BJ (cell line): ENCODE results near the gene AXIN2. TPM values are rescaled to one million over a fixed set of nuclear protein-coding genes. Genes with fewer than 3 reads are reported as not detected.

Experiments used
- CTCF ChIA-PET: fragments of 350-600 bp; formaldehyde crosslinking; extraction: SDS; loops from one replicate; lab custom pipeline; 2021; ENCODE audit warnings: antibody characterized with exemption, inconsistent platforms; lab: Yijun Ruan, JAX
- POLR2A ChIA-PET: fragments of 300-600 bp; sonication (Branson Sonifier 250); formaldehyde crosslinking; extraction: SDS; loops from one replicate; lab custom pipeline; 2021; ENCODE audit warnings: antibody characterized with exemption; lab: Charles Lee
- DNase-seq: peaks from one replicate; pipeline ENCODE4 v3.0.0-alpha.2; 2011; ENCODE audit warnings: low read depth
- H3K27me3 ChIP-seq: 2 replicates; pipeline ENCODE4 v1.6.0; 2011; ENCODE audit warnings: low read length; ENCODE audit not compliant: control insufficient read depth, insufficient read depth
- H3K36me3 ChIP-seq: 2 replicates; pipeline ENCODE4 v1.5.1; 2011; ENCODE audit warnings: low read length; ENCODE audit not compliant: control insufficient read depth, insufficient read depth
- H3K4me3 ChIP-seq: 2 replicates; pipeline ENCODE4 v1.5.1; 2011; ENCODE audit warnings: low read depth, mild to moderate bottlenecking, control low read depth, low read length
- CTCF ChIP-seq: IDR thresholded peaks from 2 replicates; pipeline ENCODE4 v1.5.1; 2011; ENCODE audit warnings: low read depth, mild to moderate bottlenecking, control low read depth, inconsistent platforms, low read length, moderate library complexity; ENCODE audit not compliant: insufficient read depth
- polyA plus RNA-seq: library from polyadenylated mRNA; depleted of rRNA; stranded (reverse); fragments of >200 nt; gene quantifications from 2 replicates; pipeline ENCODE4 v1.2.3, GENCODE V29; 2011

Gene AXIN2
- polyA plus RNA-seq, 1 experiment, result 1.3 TPM

- ChIA-PET POLR2A (no interaction called here), CTCF (interaction anchor here (0.9 to 3.7 kb wide), 12 partner anchors 12 to 610 kb away, joined by 3 to 38 read pairs (median 3); no protein-coding TSS in a partner anchor)
- Histone ChIP-seq H3K27me3 (peaks cover 11% of the 10 kb centered on the region), H3K4me3 (no peak overlapping the region), H3K36me3 (no peaks in the 10 kb centered on the region; the same call in 1 of the 2 replicates)
- no peak for DNase-seq
- peak; percentile 54 for TF ChIP-seq CTCF
Observed at GRCh38 chr17:65554553-65555223, 6.8 kb downstream of the AXIN2 start.

- POLR2A ChIA-PET, result no interaction called here
- no peak for TF ChIP-seq CTCF
- DNase-seq, result no peak
- no peak overlapping the region for H3K4me3 ChIP-seq
- no peaks in the 10 kb centered on the region; the same call in 1 of the 2 replicates for H3K36me3 ChIP-seq
- peaks cover 6% of the 10 kb centered on the region for H3K27me3 ChIP-seq
- CTCF ChIA-PET, result interaction anchor here (0.8 to 3.7 kb wide), 8 partner anchors 11 to 597 kb away, joined by 3 to 38 read pairs (median 3); no protein-coding TSS in a partner anchor
Observed at GRCh38 chr17:65553646-65554552, 7.5 kb downstream of the AXIN2 start.

- CTCF ChIA-PET, result interaction anchor here (0.9 to 1.5 kb wide), 4 partner anchors 12 to 321 kb away, joined by 3 to 4 read pairs (median 3); no protein-coding TSS in a partner anchor
- H3K4me3 ChIP-seq, result no peak overlapping the region
Observed at GRCh38 chr17:65553009-65553645, 8.3 kb downstream of the AXIN2 start.

GRCh38 chr17:65552214-65552613 lies 9.2 kb downstream of the AXIN2 start:
- CTCF ChIA-PET, result interaction anchor here (0.9 kb wide), 1 partner anchor 12 kb away, joined by 4 read pairs; no protein-coding TSS in a partner anchor
- no peak for TF ChIP-seq CTCF
- no peak for DNase-seq
- Histone ChIP-seq H3K4me3 (no peak overlapping the region), H3K27me3 (no peaks in the 10 kb centered on the region), H3K36me3 (no peaks in the 10 kb centered on the region)
- POLR2A ChIA-PET, result no interaction called here

More at GRCh38 chr17:65553009-65553645, 8.3 kb downstream of the AXIN2 start:
- Histone ChIP-seq H3K36me3 (no peaks in the 10 kb centered on the region; the same call in 1 of the 2 replicates), H3K27me3 (peaks cover 1% of the 10 kb centered on the region; the same call in 1 of the 2 replicates)
- DNase-seq, result peak; percentile 83
- TF ChIP-seq CTCF, result no peak
- POLR2A ChIA-PET, result no interaction called here
